NB4 (cell line): ENCODE measurements around the gene CRYM.
"Not testable (repeated sequence)": the region's sequence is repeated elsewhere in the genome, so short reads cannot be mapped to it uniquely, and the experiment has no call there.

Experiments used
- DNase-seq: peaks from one replicate; pipeline ENCODE4 v3.0.0; 2010; ENCODE audit warnings: low read depth
- H3K4me3 ChIP-seq: one replicate; pipeline ENCODE4 v1.5.1; 2011; ENCODE audit warnings: mild to moderate bottlenecking, low read depth, low read length, moderate library complexity
- MYC ChIP-seq: IDR thresholded peaks from 2 replicates; pipeline ENCODE4 v1.6.1; 2011; ENCODE audit warnings: low read depth, low read length
- POLR2A ChIP-seq: IDR thresholded peaks from 2 replicates; pipeline ENCODE4 v1.6.1; 2011; ENCODE audit warnings: mild to moderate bottlenecking; ENCODE audit not compliant: insufficient read length; ENCODE audit errors: extremely low read depth
- TF ChIP-seq, protein P1 (sequence below): IDR thresholded peaks from 2 replicates; pipeline ENCODE4 v1.6.1; 2011; ENCODE audit warnings: low read depth, low read length
- TF ChIP-seq, protein P2 (sequence below): IDR thresholded peaks from one replicate; pipeline ENCODE4 v1.5.1; 2012; ENCODE audit warnings: low read depth, low read length

CRYM gene

DNA sequence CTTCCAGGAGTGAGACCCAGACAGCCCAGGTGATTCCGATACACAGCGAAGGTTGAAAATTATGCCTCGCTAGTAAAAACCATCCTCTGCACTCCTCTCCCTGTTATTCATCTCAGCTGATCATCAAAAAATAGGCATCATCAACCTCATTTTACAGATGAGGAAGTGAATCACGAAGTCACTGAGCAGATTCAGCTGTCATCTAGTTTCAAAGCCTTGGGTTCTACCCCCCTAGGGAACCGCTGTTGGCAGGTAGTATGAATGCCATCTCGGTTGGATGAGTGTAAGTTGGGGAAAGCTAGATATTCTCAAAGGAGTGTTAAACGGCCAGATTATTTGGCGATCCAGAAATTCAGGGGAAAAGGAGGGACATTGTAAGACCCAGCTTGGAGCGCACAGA lies 2.0 kb downstream of the CRYM start:
- DNase-seq: no peak
- TF ChIP-seq, protein P1, sequence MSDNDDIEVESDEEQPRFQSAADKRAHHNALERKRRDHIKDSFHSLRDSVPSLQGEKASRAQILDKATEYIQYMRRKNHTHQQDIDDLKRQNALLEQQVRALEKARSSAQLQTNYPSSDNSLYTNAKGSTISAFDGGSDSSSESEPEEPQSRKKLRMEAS: no peak
- no peak for TF ChIP-seq POLR2A
- no peak for TF ChIP-seq MYC
- no peak overlapping the region for H3K4me3 ChIP-seq

DNA sequence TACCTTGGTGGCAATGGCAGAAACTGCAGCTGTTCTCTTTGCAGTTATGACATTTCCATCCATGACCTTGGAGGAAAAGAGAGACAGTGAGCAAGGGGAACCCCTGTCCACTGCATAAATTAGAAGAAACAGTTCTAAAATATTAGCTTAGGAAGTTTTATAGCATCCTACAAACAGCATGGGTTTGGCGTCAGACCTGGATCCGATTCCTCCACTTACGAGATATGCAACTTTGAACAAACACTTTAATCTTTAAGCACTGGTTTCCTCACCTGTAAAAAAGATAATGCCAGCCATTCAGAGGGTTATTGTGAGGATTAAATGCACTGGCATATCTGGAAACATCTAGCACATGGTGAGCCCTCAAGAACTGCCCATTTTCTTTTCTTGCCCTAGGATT lies 2.6 kb downstream of the CRYM start:
- TF ChIP-seq POLR2A (no peak), MYC (no peak)
- TF ChIP-seq, protein P1: no peak
- TF ChIP-seq, protein P2, sequence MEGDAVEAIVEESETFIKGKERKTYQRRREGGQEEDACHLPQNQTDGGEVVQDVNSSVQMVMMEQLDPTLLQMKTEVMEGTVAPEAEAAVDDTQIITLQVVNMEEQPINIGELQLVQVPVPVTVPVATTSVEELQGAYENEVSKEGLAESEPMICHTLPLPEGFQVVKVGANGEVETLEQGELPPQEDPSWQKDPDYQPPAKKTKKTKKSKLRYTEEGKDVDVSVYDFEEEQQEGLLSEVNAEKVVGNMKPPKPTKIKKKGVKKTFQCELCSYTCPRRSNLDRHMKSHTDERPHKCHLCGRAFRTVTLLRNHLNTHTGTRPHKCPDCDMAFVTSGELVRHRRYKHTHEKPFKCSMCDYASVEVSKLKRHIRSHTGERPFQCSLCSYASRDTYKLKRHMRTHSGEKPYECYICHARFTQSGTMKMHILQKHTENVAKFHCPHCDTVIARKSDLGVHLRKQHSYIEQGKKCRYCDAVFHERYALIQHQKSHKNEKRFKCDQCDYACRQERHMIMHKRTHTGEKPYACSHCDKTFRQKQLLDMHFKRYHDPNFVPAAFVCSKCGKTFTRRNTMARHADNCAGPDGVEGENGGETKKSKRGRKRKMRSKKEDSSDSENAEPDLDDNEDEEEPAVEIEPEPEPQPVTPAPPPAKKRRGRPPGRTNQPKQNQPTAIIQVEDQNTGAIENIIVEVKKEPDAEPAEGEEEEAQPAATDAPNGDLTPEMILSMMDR: no peak
- no peak for DNase-seq
- H3K4me3 ChIP-seq: no peak overlapping the region

DNA sequence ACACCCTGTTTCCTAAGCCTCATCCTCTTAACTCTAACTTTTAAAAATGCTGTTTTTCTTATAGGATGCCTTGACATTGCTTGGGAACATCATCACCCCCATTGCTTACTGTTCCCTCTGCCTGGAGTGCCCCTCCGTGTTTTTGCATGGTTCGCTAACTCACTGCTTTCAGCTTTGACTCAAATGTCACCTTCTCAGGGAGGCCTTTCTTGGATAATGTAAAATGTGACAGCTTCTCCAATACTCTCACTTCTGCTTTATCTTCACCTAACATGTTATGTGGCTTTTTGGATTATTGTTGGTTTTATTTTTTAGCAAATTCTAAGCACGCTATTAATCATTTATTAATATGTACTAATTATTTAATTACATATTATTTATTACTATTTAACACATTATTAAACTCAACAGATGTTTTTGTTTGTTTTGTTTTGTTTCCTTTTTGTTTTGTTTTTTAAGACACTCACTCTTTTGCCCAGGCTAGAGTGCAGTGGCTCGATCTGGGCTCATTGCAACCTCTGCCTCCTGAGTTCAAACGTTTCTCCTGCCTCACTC lies 3.8 kb downstream of the CRYM start:
- DNase-seq: no peak
- H3K4me3 ChIP-seq: no peak overlapping the region
- TF ChIP-seq MYC (no peak), POLR2A (no peak)
- TF ChIP-seq, protein P1: no peak
- TF ChIP-seq, protein P2: no peak

DNA sequence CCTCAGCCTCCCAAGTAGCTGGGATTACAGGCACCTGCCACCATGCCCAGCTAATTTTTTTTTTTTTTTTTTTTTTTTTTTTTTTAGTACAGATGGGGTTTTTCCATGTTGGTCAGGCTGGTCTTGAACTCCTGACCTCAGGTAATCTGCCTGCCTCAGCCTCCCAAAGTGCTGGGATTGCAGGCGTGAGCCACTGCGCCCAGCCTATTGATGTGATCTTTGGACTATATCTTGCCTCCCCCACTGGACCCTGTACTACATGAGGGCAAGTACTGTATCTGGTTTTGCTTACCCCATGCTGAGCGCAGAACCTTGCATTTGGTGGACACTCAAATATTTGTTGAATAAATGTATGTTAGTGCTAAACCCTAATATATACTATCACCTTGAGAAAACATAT lies 5.3 kb downstream of the CRYM start:
- H3K4me3 ChIP-seq, DNase-seq: not testable (repeated sequence)

DNA sequence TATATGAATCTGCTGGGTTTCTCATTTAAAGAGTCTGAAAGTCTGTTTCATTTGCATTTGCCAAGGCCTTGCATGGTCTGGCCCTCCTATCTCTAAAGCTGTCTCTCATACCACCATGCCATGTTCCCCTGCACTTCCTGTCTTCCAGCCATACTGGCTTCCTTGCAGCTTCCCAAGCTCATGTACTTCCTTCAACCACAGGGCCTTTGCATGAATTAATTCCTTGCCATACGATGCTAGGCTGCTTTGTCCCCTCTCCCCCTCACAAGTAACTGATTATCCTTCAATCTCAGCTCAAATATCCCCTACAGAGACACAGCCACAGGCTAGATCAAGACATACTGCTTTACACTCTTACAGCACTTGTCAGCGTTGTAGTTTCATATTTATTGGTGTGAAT lies 5.8 kb downstream of the CRYM start:
- TF ChIP-seq POLR2A: no peak
- no peak for DNase-seq
- H3K4me3 ChIP-seq: no peak overlapping the region

DNA sequence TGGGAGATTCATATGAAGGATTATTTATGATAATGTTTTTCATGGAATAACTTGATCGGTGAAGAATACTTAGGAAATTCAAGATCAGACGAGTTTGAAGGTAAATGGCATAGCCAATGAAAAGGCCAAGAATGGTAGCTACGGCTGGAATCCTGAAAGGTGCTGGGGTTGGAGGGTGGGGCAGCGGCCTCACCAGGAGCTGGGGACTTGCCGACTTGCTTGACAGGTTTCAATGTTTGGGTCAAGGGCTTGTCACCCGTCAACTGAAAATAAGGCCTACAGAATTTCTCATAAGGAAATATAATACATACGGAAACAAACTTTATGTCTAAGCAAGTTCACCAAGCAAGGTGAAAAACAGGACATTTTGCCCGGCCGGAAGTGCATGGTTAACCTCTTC lies 9.9 kb downstream of the CRYM start:
- no peak for TF ChIP-seq POLR2A
- DNase-seq: no peak
- H3K4me3 ChIP-seq: no peak overlapping the region

DNA sequence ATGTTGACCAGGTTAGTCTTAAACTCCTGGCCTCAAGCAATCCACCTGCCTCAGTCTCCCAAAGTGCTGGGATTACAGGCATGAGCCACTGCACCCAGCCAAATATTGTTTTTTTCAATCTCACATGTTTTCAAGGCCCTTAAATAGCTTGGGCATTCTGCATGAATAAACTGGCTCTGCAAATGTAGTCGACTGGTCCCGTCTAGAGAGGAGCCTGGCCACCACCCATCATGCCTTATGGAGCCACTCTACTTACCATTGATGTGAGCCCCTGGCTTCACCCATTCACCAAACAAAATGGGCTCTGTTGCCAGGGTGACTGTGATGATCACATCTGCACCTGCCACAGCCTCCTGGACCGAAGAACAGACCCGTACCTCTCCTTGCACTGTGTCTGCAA lies 10.8 kb downstream of the CRYM start:
- no peak overlapping the region for H3K4me3 ChIP-seq
- TF ChIP-seq, protein P1: no peak
- TF ChIP-seq, protein P2: no peak
- TF ChIP-seq POLR2A: no peak
- no peak for TF ChIP-seq MYC
- no peak for DNase-seq

DNA sequence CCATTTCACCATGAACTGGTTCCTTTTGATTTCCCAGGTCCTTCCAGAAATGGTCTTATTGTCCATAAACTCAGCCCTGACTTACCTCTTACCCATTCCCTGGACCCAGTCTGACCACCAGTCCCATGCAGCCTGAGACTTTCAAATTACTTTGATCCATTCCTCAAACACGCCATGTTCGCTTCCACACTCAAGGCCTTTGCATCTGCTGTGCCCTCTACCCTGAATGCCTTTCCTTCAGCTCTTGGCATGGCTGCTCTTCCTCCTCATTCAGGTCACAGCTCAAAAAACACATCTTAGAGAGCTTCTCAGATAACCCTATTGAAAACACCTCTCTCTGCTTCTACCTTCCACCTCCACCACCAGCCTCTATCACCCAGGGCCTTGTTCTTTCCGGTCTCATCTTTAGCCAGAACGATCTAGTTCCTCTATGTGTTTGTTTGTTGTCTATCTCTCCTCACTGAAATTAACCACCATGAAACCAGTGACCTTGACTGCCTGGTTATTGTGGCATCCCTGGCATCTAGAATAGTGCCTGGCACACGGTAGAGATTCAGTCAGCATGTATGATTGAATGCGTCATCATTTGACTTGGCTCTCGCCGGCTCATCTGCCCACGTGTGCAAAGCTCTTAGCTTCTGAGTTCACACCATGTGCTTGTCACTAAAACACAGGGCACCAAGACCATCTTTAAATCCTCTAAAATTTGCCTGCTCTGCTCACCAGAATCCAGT lies 12.8 kb downstream of the CRYM start:
- no peak for TF ChIP-seq MYC
- TF ChIP-seq, protein P2: no peak
- no peak for TF ChIP-seq POLR2A
- TF ChIP-seq, protein P1: no peak
- no peak overlapping the region for H3K4me3 ChIP-seq
- DNase-seq: no peak
